ENCODE results near the gene GHDC.

DNA sequence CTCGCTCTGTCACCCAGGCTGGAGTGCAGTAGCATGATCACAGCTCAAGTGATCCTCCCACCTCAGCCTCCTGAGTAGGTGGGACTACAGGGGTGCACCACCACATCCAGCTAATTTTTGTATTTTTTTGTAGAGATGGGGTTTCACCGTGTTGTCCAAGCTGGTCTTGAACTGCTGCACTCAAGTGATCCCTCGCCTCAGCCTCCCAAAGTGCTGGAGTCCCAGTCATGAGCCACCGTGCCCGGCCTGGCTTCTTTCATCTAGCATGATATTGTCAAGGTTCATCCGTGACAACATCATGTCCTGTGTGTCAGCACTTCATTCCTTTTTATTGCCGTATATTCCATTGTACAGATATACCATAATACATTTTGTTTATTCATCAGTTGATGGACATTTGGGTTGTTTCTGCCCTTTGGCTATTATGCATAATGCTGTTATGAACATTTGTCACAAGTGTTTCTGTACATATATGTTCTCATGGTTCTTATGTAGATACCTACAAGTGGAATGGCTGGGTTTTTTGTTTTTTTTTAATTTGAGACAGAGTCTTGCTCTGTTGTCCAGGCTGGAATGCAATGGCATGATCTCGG, 3.4 kb upstream of the GHDC start:
- no peak for TF ChIP-seq CTCF (IDR thresholded peaks at IDR 0.05)
- no peak for TF ChIP-seq ZFX (IDR thresholded peaks at IDR 0.05; ENCODE audit: borderline replicate concordance)

All from 22Rv1 (cell line).